ENCODE data around the gene TFDP1. TPM values are rescaled to one million over a fixed set of nuclear protein-coding genes. Genes with fewer than 3 reads are reported as not detected.

TFDP1 gene
- polyA plus RNA-seq, 1 donor, result 68.0 TPM

DNA sequence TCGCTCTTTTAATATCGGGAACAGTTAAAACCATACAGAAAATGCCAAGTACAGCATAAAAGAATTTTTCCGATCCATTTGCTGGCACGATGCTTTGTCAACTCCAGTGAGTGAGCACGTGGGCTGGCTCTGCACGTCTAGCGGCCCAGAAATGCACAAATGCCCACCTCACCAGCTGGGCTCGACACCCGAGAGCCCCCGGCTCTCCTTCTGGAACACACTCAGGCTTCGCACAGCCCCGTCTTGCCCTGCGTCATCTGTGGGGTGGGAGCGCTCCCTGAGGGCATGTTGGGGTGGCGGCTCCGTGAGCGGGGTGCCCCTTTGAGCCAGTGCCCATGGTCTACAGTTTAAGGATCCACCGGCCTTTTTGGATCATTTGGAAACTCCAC, 48.9 kb downstream of the TFDP1 start:
- H3K27ac ChIP-seq (ENCODE audit: low read length), result no peak overlapping the region
- DNase-seq, result no peak
- peaks cover 13% of the 10 kb centered on the region for H3K9me3 ChIP-seq (ENCODE audit: control insufficient read depth, low read depth, low read length)
- peaks cover 87% of the 10 kb centered on the region for H3K36me3 ChIP-seq (ENCODE audit: control insufficient read depth, insufficient read depth, low read length)
- no peak overlapping the region for H3K4me3 ChIP-seq (ENCODE audit: low read length)
- no CpG with 5 or more reads among the region's 18 CpGs for WGBS (ENCODE audit: insufficient coverage, low lambda C conversion rate)
- no peaks in the 10 kb centered on the region for H3K27me3 ChIP-seq (ENCODE audit: control insufficient read depth, insufficient read depth, low read length)
- H3K4me1 ChIP-seq (ENCODE audit: control insufficient read depth, insufficient read depth, low read length), result no peaks in the 10 kb centered on the region

DNA sequence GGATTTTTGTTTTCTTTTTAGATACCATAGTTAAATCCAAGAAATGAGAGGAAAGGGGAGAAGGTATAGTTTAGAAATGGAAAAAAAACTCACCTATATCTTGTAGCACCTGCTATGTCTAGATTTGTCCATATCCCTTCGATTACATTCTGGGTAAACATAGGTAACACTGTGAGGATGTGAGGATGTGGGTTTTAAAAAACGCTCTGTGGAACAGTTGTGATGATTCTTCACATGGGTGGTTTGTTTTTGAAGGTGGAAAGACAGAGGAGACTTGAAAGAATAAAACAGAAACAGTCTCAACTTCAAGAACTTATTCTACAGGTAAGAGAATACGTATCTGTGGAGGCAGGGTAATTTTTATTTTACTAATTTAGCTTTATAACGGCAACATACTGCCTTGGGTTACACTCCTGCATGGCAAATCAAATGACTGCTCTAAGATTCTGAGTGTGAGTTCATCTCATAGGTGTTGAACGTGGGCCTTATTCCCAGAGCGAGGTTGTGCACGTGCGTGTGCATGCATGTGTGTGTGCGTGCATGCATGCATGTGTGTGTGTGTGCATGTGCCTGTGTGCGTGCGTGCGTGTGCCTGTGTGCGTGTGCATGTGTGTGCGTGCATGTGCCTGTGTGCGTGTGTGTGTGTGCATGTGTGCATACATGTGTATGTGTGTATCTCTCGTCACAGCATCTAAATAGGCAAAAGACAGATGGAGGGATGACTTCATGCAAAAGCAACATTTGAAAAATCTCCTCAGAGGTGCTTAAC, 49.9 kb downstream of the TFDP1 start:
- peaks cover 84% of the 10 kb centered on the region for H3K36me3 ChIP-seq (ENCODE audit: control insufficient read depth, insufficient read depth, low read length)
- no peak overlapping the region for H3K4me3 ChIP-seq (ENCODE audit: low read length)
- peaks cover 13% of the 10 kb centered on the region for H3K9me3 ChIP-seq (ENCODE audit: control insufficient read depth, low read depth, low read length)
- no peaks in the 10 kb centered on the region for H3K4me1 ChIP-seq (ENCODE audit: control insufficient read depth, insufficient read depth, low read length)
- no peak for DNase-seq
- no peak overlapping the region for H3K27ac ChIP-seq (ENCODE audit: low read length)
- WGBS (ENCODE audit: insufficient coverage, low lambda C conversion rate), result no CpG with 5 or more reads among the region's 16 CpGs
- H3K27me3 ChIP-seq (ENCODE audit: control insufficient read depth, insufficient read depth, low read length), result no peaks in the 10 kb centered on the region

- Histone ChIP-seq H3K4me1 (ENCODE audit: control insufficient read depth, insufficient read depth, low read length) (no peaks in the 10 kb centered on the region), H3K27me3 (ENCODE audit: control insufficient read depth, insufficient read depth, low read length) (no peaks in the 10 kb centered on the region), H3K4me3 (ENCODE audit: low read length) (no peak overlapping the region), H3K9me3 (ENCODE audit: control insufficient read depth, low read depth, low read length) (peaks cover 19% of the 10 kb centered on the region), H3K27ac (ENCODE audit: low read length) (no peak overlapping the region), H3K36me3 (ENCODE audit: control insufficient read depth, insufficient read depth, low read length) (peaks cover 87% of the 10 kb centered on the region)
- whole genome bisulfite sequencing (ENCODE audit: insufficient coverage, low lambda C conversion rate), result no CpG with 5 or more reads among the region's 7 CpGs
- DNase-seq, result no peak
These were observed 50.5 kb downstream of the TFDP1 start for GRCh38 chr13:113635048-113635420.

DNA sequence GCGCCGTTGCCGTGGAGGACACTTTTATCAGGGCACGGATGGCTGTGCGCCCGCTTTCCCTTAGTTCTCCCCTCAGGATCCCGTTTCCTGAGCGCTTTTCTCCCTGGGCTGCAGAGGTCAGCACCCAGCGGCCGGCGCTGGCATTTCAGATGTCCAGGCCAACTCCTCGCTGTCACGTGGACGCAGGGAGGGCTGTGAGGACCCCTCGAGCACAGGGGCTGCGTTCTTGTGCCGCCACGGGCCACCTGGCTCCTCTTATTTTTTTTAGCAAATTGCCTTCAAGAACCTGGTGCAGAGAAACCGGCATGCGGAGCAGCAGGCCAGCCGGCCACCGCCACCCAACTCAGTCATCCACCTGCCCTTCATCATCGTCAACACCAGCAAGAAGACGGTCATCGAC, 51.2 kb downstream of the TFDP1 start:
- H3K9me3 ChIP-seq (ENCODE audit: control insufficient read depth, low read depth, low read length), result peaks cover 19% of the 10 kb centered on the region
- H3K4me3 ChIP-seq (ENCODE audit: low read length), result no peak overlapping the region
- peaks cover 91% of the 10 kb centered on the region for H3K36me3 ChIP-seq (ENCODE audit: control insufficient read depth, insufficient read depth, low read length)
- no peaks in the 10 kb centered on the region for H3K4me1 ChIP-seq (ENCODE audit: control insufficient read depth, insufficient read depth, low read length)
- no peak for DNase-seq
- 100% methylated on average over 4 of the region's 25 CpGs for WGBS (ENCODE audit: insufficient coverage, low lambda C conversion rate)
- no peak overlapping the region for H3K27ac ChIP-seq (ENCODE audit: low read length)
- no peaks in the 10 kb centered on the region for H3K27me3 ChIP-seq (ENCODE audit: control insufficient read depth, insufficient read depth, low read length)

- no CpG with 5 or more reads among the region's 24 CpGs for WGBS (ENCODE audit: insufficient coverage, low lambda C conversion rate)
- H3K9me3 ChIP-seq (ENCODE audit: control insufficient read depth, low read depth, low read length), result peaks cover 19% of the 10 kb centered on the region
- no peak for DNase-seq
- H3K27ac ChIP-seq (ENCODE audit: low read length), result no peak overlapping the region
- peaks cover 87% of the 10 kb centered on the region for H3K36me3 ChIP-seq (ENCODE audit: control insufficient read depth, insufficient read depth, low read length)
- no peak overlapping the region for H3K4me3 ChIP-seq (ENCODE audit: low read length)
- no peaks in the 10 kb centered on the region for H3K4me1 ChIP-seq (ENCODE audit: control insufficient read depth, insufficient read depth, low read length)
- no peaks in the 10 kb centered on the region for H3K27me3 ChIP-seq (ENCODE audit: control insufficient read depth, insufficient read depth, low read length)
These were observed 51.9 kb downstream of the TFDP1 start for GRCh38 chr13:113636266-113636963.

- H3K4me3 ChIP-seq (ENCODE audit: low read length), result no peak overlapping the region
- H3K9me3 ChIP-seq (ENCODE audit: control insufficient read depth, low read depth, low read length), result peaks cover 26% of the 10 kb centered on the region
- 100% methylated on average over 3 of the region's 30 CpGs for WGBS (ENCODE audit: insufficient coverage, low lambda C conversion rate)
- peaks cover 86% of the 10 kb centered on the region for H3K36me3 ChIP-seq (ENCODE audit: control insufficient read depth, insufficient read depth, low read length)
- no peak for DNase-seq
- no peaks in the 10 kb centered on the region for H3K27me3 ChIP-seq (ENCODE audit: control insufficient read depth, insufficient read depth, low read length)
- no peaks in the 10 kb centered on the region for H3K4me1 ChIP-seq (ENCODE audit: control insufficient read depth, insufficient read depth, low read length)
- H3K27ac ChIP-seq (ENCODE audit: low read length), result no peak overlapping the region
These were observed 53.0 kb downstream of the TFDP1 start for GRCh38 chr13:113637262-113638160.

GRCh38 chr13:113638173-113638746, 53.7 kb downstream of the TFDP1 start:
- DNase-seq, result no peak
- Histone ChIP-seq H3K4me3 (ENCODE audit: low read length) (no peak overlapping the region), H3K27ac (ENCODE audit: low read length) (no peak overlapping the region), H3K4me1 (ENCODE audit: control insufficient read depth, insufficient read depth, low read length) (no peaks in the 10 kb centered on the region), H3K9me3 (ENCODE audit: control insufficient read depth, low read depth, low read length) (peaks cover 26% of the 10 kb centered on the region), H3K27me3 (ENCODE audit: control insufficient read depth, insufficient read depth, low read length) (no peaks in the 10 kb centered on the region), H3K36me3 (ENCODE audit: control insufficient read depth, insufficient read depth, low read length) (peaks cover 79% of the 10 kb centered on the region)
- 100% methylated on average over 8 of the region's 37 CpGs for WGBS (ENCODE audit: insufficient coverage, low lambda C conversion rate)

DNA sequence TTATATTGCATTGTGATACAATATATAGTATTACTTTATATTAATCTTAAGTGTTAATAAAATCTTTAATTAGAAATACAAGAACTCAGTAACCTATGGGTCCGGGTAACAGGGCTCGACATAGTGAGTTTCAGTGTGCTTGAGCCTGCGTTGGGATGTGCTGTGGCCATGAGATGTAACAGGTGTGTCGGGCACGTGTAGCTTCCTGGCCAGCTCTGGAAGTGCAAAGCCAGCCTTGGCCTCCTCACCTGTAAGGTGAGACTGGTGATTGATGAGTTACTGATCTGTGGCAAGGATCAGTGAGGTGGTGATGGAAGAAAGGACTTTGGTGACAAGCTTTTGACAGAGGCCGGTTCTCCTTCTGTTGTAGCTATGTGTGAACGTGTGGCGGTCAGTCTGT, 54.3 kb downstream of the TFDP1 start:
- whole genome bisulfite sequencing (ENCODE audit: insufficient coverage, low lambda C conversion rate), result 100% methylated on average over 1 of the region's 8 CpGs
- H3K4me3 ChIP-seq (ENCODE audit: low read length), result no peak overlapping the region
- DNase-seq, result no peak
- H3K4me1 ChIP-seq (ENCODE audit: control insufficient read depth, insufficient read depth, low read length), result no peaks in the 10 kb centered on the region
- peaks cover 26% of the 10 kb centered on the region for H3K9me3 ChIP-seq (ENCODE audit: control insufficient read depth, low read depth, low read length)
- H3K27me3 ChIP-seq (ENCODE audit: control insufficient read depth, insufficient read depth, low read length), result no peaks in the 10 kb centered on the region
- no peak overlapping the region for H3K27ac ChIP-seq (ENCODE audit: low read length)
- H3K36me3 ChIP-seq (ENCODE audit: control insufficient read depth, insufficient read depth, low read length), result peaks cover 74% of the 10 kb centered on the region

DNA sequence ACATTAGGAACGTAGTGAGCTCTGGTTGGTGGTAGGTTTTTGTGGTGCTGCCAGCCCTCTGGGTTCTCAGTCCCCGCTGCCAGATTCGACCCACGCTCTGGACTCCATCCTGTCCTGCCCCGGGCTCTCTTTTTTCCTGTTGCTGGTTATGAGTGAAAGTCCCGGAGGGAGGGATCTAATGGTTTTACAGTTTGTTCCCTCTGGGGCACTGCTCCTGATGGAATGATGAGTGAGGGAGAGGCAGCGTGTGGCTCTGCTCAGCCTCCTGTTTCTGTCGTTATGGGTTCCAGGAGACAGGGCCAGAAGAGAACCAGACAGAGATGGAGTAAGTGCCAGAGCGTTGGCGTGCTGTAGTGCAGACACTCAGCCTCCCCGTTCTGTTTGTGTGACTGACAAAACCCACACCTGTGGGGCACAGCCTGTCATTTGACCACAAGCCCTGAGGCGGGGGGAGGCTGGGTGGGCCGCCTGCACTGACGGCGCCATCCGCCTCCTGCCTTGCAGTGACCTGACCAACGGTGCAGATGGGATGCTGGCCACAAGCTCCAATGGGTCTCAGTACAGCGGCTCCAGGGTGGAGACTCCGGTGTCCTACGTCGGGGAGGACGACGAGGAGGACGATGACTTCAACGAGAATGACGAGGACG, 55.2 kb downstream of the TFDP1 start:
- peaks cover 66% of the 10 kb centered on the region for H3K36me3 ChIP-seq (ENCODE audit: control insufficient read depth, insufficient read depth, low read length)
- WGBS (ENCODE audit: insufficient coverage, low lambda C conversion rate), result 100% methylated on average over 3 of the region's 27 CpGs
- no peaks in the 10 kb centered on the region for H3K4me1 ChIP-seq (ENCODE audit: control insufficient read depth, insufficient read depth, low read length)
- no peak for DNase-seq
- no peaks in the 10 kb centered on the region for H3K27me3 ChIP-seq (ENCODE audit: control insufficient read depth, insufficient read depth, low read length)
- peaks cover 26% of the 10 kb centered on the region for H3K9me3 ChIP-seq (ENCODE audit: control insufficient read depth, low read depth, low read length)
- no peak overlapping the region for H3K27ac ChIP-seq (ENCODE audit: low read length)
- H3K4me3 ChIP-seq (ENCODE audit: low read length), result no peak overlapping the region

GRCh38 chr13:113641426-113641825, 56.9 kb downstream of the TFDP1 start:
- Histone ChIP-seq H3K4me3 (ENCODE audit: low read length) (no peak overlapping the region), H3K27ac (ENCODE audit: low read length) (no peak overlapping the region), H3K9me3 (ENCODE audit: control insufficient read depth, low read depth, low read length) (peaks cover 24% of the 10 kb centered on the region), H3K27me3 (ENCODE audit: control insufficient read depth, insufficient read depth, low read length) (no peaks in the 10 kb centered on the region), H3K36me3 (ENCODE audit: control insufficient read depth, insufficient read depth, low read length) (peaks cover 50% of the 10 kb centered on the region), H3K4me1 (ENCODE audit: control insufficient read depth, insufficient read depth, low read length) (no peaks in the 10 kb centered on the region)
- DNase-seq, result no peak
- 100% methylated on average over 2 of the region's 7 CpGs for WGBS (ENCODE audit: insufficient coverage, low lambda C conversion rate)
